HepG2 (cell line): ENCODE data around the gene LPXN. TPM values are rescaled to one million over a fixed set of nuclear protein-coding genes. Genes with fewer than 3 reads are reported as not detected.
A peak's percentile ranks its signal among the peaks of the same experiment; 100 is the strongest.

Experiments used
- ATF1 ChIP-seq: IDR thresholded peaks from 2 replicates; pipeline ENCODE4 v1.6.1; 2016; ENCODE audit warnings: mild to moderate bottlenecking, control low read depth
- FOSL1 ChIP-seq: sonication (generic); formaldehyde crosslinking; IDR thresholded peaks from 2 replicates; pipeline ENCODE4 v1.9.0; 2021; ENCODE audit warnings: missing genetic modification reagents, borderline replicate concordance
- FOXO1 ChIP-seq: sonication (generic); formaldehyde crosslinking; IDR thresholded peaks from 2 replicates; pipeline ENCODE4 v1.4.0; 2020; ENCODE audit warnings: missing genetic modification reagents
- FOXP1 ChIP-seq, 2 experiments: fragments of 450-650 bp in 1 of 2; IDR thresholded peaks; 2 replicates each; pipeline ENCODE4 v1.6.1; 2017 to 2018; ENCODE audit warnings: antibody characterized with exemption in 1 of 2
- IRX3 ChIP-seq: sonication (generic); formaldehyde crosslinking; IDR thresholded peaks from 2 replicates; pipeline ENCODE4 v1.8.1; 2023; ENCODE audit warnings: mild to moderate bottlenecking, low read depth, missing genetic modification reagents, borderline replicate concordance
- KLF16 ChIP-seq, 2 experiments: sonication (generic) in 1 of 2; formaldehyde crosslinking in 1 of 2; IDR thresholded peaks; 2 replicates each; pipeline versions ENCODE4 v1.6.1 to v1.8.0; 2016 to 2023; ENCODE audit warnings: missing genetic modification reagents in 2 of 2, missing compliant biosample characterization in 1 of 2
- MXD1 ChIP-seq: sonication (generic); formaldehyde crosslinking; IDR thresholded peaks from 2 replicates; pipeline ENCODE4 v1.4.0; 2020; ENCODE audit warnings: mild to moderate bottlenecking, missing genetic modification reagents
- NR0B2 ChIP-seq: sonication (generic); formaldehyde crosslinking; IDR thresholded peaks from 2 replicates; pipeline ENCODE4 v1.4.0; 2020; ENCODE audit warnings: mild to moderate bottlenecking, missing genetic modification reagents
- POGK ChIP-seq: sonication (generic); formaldehyde crosslinking; conservative IDR thresholded peaks from 2 replicates; pipeline ENCODE4 v1.8.0; 2022; ENCODE audit warnings: mild to moderate bottlenecking, moderate library complexity, missing genetic modification reagents
- REL ChIP-seq: sonication (generic); formaldehyde crosslinking; conservative IDR thresholded peaks from 2 replicates; pipeline ENCODE4 v1.8.0; 2022; ENCODE audit warnings: mild to moderate bottlenecking, missing genetic modification reagents, moderate library complexity
- SMAD3 ChIP-seq: sonication (generic); formaldehyde crosslinking; IDR thresholded peaks from 2 replicates; pipeline ENCODE4 v1.4.0; 2020; ENCODE audit warnings: missing genetic modification reagents
- TFAP4 ChIP-seq: sonication (generic); IDR thresholded peaks from 2 replicates; pipeline ENCODE4 v1.6.1; 2016; ENCODE audit warnings: low read depth, borderline replicate concordance
- ZEB1 ChIP-seq: IDR thresholded peaks from 2 replicates; pipeline ENCODE4 v1.6.1; 2012; ENCODE audit warnings: mild to moderate bottlenecking, low read depth, inconsistent platforms; ENCODE audit not compliant: insufficient replicate concordance
- ZFP37 ChIP-seq: sonication (generic); formaldehyde crosslinking; IDR thresholded peaks from 2 replicates; pipeline ENCODE4 v1.4.0; 2020; ENCODE audit warnings: missing genetic modification reagents, borderline replicate concordance
- ZFP82 ChIP-seq: sonication (generic); formaldehyde crosslinking; IDR thresholded peaks from 2 replicates; pipeline ENCODE4 v1.5.1; 2020; ENCODE audit warnings: mild to moderate bottlenecking, missing genetic modification reagents, borderline replicate concordance
- ZNF12 ChIP-seq: sonication (generic); formaldehyde crosslinking; IDR thresholded peaks from 2 replicates; pipeline ENCODE4 v1.5.0; 2020; ENCODE audit warnings: missing genetic modification reagents
- ZNF18 ChIP-seq: sonication (generic); formaldehyde crosslinking; IDR thresholded peaks from 2 replicates; pipeline ENCODE4 v1.8.0; 2022; ENCODE audit warnings: mild to moderate bottlenecking, missing genetic modification reagents; ENCODE audit not compliant: insufficient replicate concordance
- ZNF354B ChIP-seq: sonication (generic); formaldehyde crosslinking; IDR thresholded peaks from 2 replicates; pipeline ENCODE4 v1.8.0; 2022; ENCODE audit warnings: mild to moderate bottlenecking, missing genetic modification reagents
- ZNF367 ChIP-seq: sonication (generic); formaldehyde crosslinking; IDR thresholded peaks from 2 replicates; pipeline ENCODE4 v1.4.0; 2020; ENCODE audit warnings: missing genetic modification reagents, borderline replicate concordance
- ZNF563 ChIP-seq: sonication (generic); formaldehyde crosslinking; IDR thresholded peaks from 2 replicates; pipeline ENCODE4 v1.8.0; 2022; ENCODE audit warnings: mild to moderate bottlenecking, moderate library complexity, missing genetic modification reagents
- ZNF709 ChIP-seq: sonication (generic); formaldehyde crosslinking; IDR thresholded peaks from 2 replicates; pipeline ENCODE4 v1.5.0; 2020; ENCODE audit warnings: mild to moderate bottlenecking, missing genetic modification reagents
- ZNF781 ChIP-seq: sonication (generic); formaldehyde crosslinking; IDR thresholded peaks from 2 replicates; pipeline ENCODE4 v1.5.1; 2020; ENCODE audit warnings: borderline replicate concordance, mild to moderate bottlenecking, missing genetic modification reagents; ENCODE audit errors: not compliant biosample characterization
- ZSCAN22 ChIP-seq: sonication (generic); formaldehyde crosslinking; IDR thresholded peaks from 2 replicates; pipeline ENCODE4 v1.4.0; 2020; ENCODE audit warnings: mild to moderate bottlenecking, missing genetic modification reagents
- ZSCAN25 ChIP-seq: sonication (generic); formaldehyde crosslinking; IDR thresholded peaks from 2 replicates; pipeline ENCODE4 v1.8.0; 2022; ENCODE audit warnings: mild to moderate bottlenecking, missing genetic modification reagents
- ZSCAN9 ChIP-seq: IDR thresholded peaks from 2 replicates; pipeline ENCODE4 v1.6.1; 2016; ENCODE audit warnings: borderline replicate concordance
- polyA plus RNA-seq, 8 experiments: library from polyadenylated mRNA; depleted of rRNA in 3 of 8; stranded (reverse) in 7 of 8; unstranded in 1 of 8; fragments of >200 nt; fragmentation: Illumina TruSeq in 4 of 8; extraction: Trizol in 4 of 8; gene quantifications; 2 replicates each; pipeline versions ENCODE4 v1.2.1 to v1.2.3, GENCODE V29; 2011 to 2016; ENCODE audit warnings: low read depth in 4 of 8, missing spikeins in 1 of 8, mixed read lengths in 1 of 8; ENCODE audit not compliant: insufficient read depth in 1 of 8
- total RNA-seq, 5 experiments: library from RNA; depleted of rRNA; stranded (reverse); fragments of >200 nt; fragmentation: Illumina TruSeq; extraction: Trizol; gene quantifications; 2 replicates each; pipeline ENCODE4 v1.2.3, GENCODE V29; 2016; ENCODE audit warnings: low read depth in 1 of 5

LPXN gene
- total and polyA plus RNA-seq, 2 of the 13 experiments (the other 11 are each of a cell fraction or from before 2014, with no cell fraction given) = 1.7 to 3.5 TPM

- TF ChIP-seq ZSCAN9 (CRISPR knock-in tag) (peak; percentile 41; the same call in 1 of the 2 replicates), IRX3 (CRISPR knock-in tag) (peak; percentile 56; the same call in 1 of the 2 replicates), FOXO1 (CRISPR knock-in tag) (no peak), MXD1 (no peak), ZFP37 (CRISPR knock-in tag) (no peak), ZFP82 (CRISPR knock-in tag) (no peak), FOSL1 (no peak), POGK (CRISPR knock-in tag) (no peak), TFAP4 (no peak), REL (CRISPR knock-in tag) (no peak), KLF16 (CRISPR knock-in tag; IDR thresholded peaks at IDR 0.05) (no peak), ZNF367 (CRISPR knock-in tag) (no peak), ZEB1 (no peak), ZNF12 (CRISPR knock-in tag) (no peak), ZNF354B (no peak), ZSCAN22 (CRISPR knock-in tag) (no peak), ZSCAN25 (CRISPR knock-in tag) (no peak), ATF1 (no peak), ZNF709 (CRISPR knock-in tag) (peak; percentile 67; the same call in 1 of the 2 replicates), FOXP1 (IDR thresholded peaks at IDR 0.05) (no peak), FOXP1 (CRISPR knock-in tag; IDR thresholded peaks at IDR 0.05) (no peak), SMAD3 (CRISPR knock-in tag) (no peak), ZNF563 (CRISPR knock-in tag) (peak; percentile 48; the same call in 1 of the 2 replicates), ZNF18 (CRISPR knock-in tag) (peak; percentile 43), ZNF781 (CRISPR knock-in tag) (no peak), NR0B2 (CRISPR knock-in tag) (no peak)
Measured at GRCh38 chr11:58578635-58579191, 3.1 kb upstream of the LPXN start, which contains the start of gene ZFP91 (continued).
